RPMI7951 (cell line): ENCODE results near the gene MAP3K7. TPM values are rescaled to one million over a fixed set of nuclear protein-coding genes. Genes with fewer than 3 reads are reported as not detected.

Experiments used
- DNase-seq: peaks from one replicate; pipeline ENCODE4 v3.0.0-alpha.2; 2012; ENCODE audit warnings: low read depth
- total RNA-seq: library from RNA; depleted of rRNA; stranded (reverse); fragments of >200 nt; shearing (Covaris generic); gene quantifications from 2 replicates; pipeline ENCODE4 v1.2.3, GENCODE V29; 2014

MAP3K7 gene
- total RNA-seq, 1 experiment from 2014 or later, result 38.8 TPM

DNA sequence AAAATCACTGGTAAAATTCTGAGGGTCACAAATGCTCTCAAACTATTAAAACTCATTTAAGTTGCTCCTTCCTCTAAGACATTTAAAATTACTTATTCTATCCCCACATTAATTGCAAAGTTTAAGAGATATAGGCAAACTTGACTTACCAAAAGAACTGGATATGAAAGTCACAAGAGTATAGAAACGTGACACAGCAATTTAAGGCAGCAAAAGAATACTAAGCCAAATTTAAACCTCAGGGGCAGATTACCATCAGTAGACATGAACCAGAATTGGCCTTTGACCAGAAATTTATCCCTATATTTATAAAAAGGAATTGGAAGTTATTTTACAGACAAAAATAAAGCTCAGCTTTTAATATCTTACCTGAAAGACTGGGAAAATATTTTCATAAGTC lies 56.0 kb downstream of the MAP3K7 start:
- no peak for DNase-seq

- DNase-seq, result no peak
Measured at GRCh38 chr6:90525421-90525820, 61.5 kb downstream of the MAP3K7 start.

DNA sequence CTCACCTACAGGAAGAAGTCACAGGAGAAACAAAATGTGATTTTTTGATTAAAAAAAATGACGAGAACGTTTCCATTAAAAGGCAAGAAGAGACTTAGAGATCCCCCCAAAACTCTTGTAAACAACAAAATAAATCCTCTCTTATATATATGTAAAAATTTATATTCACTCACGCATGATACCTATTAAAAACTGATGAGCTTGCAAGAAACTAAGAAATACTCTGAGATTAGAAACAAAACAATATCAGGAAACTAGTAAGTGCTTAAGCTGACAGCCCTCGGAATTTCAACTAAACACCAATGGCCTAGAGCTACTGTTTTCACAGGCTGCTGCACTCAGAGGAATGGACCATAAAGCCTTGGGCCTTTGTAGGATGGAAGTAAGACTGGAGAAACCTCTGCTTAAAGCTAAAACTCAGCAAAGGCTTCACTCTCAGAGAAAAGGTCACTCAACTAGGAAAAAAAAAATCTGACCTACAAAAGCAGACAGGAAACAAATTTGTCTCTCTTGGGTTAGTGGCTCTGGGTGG lies 63.0 kb downstream of the MAP3K7 start:
- no peak for DNase-seq

DNA sequence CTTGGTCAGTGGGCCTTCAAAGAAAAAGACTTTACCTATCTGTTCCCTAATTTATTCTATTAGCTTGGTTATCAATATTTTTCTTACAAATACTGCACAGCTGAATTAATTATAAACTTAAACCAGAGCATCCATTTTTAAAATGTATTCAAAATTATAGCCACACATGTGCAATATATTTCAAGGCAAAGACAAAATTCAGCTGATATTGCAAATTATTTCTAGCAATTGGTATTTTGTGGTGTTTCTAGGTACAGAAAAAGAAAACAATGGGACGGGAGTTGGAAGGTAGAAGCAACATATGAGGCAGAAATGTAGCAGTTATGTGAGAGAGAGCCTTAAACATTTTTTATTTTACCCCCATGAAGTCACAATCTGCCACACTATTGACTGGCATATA lies 64.9 kb downstream of the MAP3K7 start:
- DNase-seq, result no peak

DNA sequence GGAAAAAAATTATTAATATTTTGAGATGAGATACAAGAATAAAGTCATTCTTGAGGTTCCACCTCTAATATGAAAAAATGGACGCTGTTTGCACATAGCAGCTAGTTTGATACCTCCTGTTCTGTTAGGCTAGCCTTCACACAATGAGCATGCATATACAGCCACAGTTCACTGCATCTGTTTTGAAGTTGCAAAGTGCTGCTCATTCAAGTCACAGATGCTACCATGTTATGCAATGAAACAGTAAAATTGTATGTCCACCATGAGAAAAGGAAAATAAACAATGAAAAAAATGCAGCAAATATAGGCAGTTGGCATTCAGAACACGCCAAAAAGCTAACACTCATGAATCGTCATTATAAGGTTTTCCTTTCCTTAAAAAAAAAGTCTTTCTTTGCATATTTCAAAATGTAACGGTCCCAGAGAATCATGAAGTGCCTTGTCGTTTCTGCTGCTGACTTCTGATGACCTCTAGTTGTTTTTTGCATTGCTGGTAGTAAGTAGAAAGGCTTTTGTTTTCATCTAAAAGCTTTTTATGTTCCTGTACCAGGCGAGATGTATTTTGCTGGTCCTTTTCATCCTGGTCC lies 70.7 kb downstream of the MAP3K7 start:
- no peak for DNase-seq

- no peak for DNase-seq
Measured at GRCh38 chr6:90514496-90514895, 72.4 kb downstream of the MAP3K7 start.

DNA sequence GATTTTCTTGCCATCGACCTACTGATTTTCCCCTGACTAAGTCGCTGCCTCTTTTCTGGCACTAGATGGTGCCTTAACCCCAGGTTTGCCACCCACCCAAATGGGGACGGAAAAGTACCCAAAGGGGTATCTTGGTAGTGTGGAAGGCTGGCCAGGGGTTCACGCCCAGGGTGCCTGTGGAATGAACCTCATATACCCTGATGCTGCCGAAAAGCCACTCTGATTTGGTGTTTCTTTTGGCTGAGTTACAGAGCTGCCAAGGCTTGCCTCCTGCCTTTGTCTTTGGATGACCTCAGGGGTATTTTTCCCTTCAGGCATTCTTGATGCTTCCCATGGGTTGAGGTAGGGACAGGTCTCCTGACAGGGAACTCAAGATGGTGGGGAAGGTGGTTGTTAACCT lies 78.1 kb downstream of the MAP3K7 start:
- DNase-seq, result no peak

DNA sequence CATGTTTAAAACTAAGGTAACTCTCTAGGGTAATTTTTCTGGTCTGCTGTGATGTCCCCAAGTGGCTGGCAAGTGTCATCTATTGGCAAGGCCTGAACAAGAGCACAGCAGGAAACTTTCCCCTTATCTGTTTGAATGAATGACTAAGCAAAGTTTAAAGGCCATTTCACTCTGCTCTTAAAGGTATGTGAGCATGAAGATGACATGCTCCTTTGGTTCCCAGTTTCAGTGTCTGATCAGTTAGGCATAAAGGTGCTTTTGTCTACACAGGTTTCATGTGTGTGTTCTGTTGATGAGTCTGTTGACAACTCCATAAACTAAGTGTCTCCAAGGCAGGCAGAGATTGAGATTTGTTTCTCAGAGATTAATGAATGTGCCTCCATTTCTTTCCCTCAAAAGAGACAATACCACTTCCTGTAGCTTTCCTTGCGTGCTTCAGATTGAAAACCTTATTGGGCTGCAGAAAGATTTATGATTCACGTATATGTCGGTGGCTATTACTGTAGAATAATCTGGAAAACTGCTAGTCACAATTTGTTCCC lies 83.9 kb downstream of the MAP3K7 start:
- DNase-seq, result peak; percentile 8

DNA sequence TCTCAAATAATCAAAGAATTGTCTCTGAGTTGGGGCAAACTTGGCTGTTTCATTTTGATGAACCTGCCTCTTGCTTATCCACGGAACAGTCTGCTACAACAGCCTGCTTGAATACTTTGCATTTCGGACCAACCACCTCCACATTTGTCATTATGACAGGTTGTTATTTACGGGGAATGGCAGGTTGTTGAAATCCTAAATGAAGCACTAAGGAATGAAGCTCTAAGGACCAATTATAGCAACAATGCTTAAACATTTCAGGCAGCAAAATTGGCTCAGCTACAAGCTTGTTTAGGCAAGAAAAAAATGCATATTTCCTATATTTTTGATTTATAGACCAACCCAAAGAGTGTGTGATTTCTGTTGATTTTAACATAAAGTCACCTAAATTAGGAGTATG lies 84.5 kb downstream of the MAP3K7 start:
- no peak for DNase-seq

- no peak for DNase-seq
Measured at GRCh38 chr6:90500458-90500857, 86.4 kb downstream of the MAP3K7 start.

DNA sequence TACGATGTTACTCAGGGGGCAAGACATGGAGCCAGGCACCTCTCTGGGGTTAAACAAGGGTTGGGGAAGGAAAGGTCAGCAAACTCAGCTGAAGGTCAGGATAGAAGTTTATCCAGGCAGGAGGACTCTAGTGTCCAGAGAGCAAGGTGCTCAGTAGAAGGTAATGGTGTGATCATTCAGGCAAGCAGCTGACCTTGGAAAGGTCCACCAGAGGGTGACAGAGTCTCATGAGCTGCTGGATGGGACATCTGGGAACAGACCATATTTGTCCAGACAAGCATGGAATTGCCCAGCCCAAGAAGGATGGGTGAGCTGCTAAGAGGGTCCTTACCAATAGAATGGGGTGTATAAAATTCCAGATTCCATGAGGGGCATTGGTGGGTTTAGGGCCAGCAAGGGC lies 89.5 kb downstream of the MAP3K7 start:
- peak; percentile 10 for DNase-seq

DNA sequence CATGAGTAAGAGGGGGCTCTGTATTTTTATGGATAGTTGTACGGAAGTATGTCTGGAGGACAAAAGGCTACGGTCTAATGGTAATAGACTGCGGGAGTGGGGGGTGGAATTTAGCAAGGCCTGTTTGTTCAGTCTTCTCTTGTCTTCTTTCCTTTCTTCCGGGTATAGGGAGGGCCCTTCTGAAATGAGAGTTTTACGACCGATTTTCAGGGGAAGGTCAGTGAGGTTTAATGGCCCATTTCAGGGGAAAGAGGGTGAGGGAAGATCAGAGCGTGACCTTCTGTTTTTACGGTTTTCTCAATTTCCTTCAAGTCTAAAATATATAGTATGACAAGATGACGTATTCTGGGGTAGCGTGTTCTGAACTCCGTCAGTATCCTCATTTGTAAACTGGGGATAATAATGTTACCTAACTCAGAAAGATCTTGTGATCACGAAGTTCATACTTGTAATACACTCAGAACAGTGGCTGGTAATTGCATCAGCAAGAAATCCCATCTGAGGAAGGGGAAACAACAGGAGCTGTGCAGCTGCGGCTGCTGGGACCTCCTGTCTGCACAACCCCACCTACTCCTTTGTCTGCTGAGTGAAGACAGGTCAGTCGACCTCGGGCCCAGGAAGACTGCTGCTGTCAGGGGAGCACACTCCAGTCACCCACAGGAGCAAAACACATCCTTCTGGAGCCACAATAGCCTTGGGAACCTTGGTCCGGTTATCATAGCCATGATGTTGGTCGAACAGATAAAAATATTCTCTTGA lies 90.4 kb downstream of the MAP3K7 start:
- no peak for DNase-seq

- DNase-seq, result no peak
Measured at GRCh38 chr6:90495216-90495817, 91.6 kb downstream of the MAP3K7 start.

- DNase-seq, result no peak
Measured at GRCh38 chr6:90494067-90494780, 92.6 kb downstream of the MAP3K7 start.

GRCh38 chr6:90493332-90493731 lies 93.5 kb downstream of the MAP3K7 start:
- DNase-seq, result peak; percentile 66

DNA sequence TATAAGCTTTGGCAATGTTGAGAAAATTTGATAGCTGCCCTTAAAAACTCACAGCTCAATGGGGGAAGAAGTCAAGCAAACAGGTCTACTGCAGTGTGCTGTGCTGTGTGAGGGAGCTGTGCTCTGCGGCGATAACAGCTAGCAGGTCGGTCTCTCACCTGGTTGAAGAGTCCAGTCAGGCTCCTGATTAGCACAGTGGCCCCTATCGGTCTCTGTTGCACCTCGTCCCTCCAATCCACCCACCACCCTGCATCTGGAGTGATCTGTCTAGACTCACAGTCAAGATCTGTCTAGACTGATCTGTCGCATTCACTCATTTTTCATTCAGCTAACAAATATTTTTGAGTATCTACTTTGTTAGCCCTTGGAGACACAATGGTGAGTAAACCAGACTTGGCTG lies 94.1 kb downstream of the MAP3K7 start:
- no peak for DNase-seq

DNA sequence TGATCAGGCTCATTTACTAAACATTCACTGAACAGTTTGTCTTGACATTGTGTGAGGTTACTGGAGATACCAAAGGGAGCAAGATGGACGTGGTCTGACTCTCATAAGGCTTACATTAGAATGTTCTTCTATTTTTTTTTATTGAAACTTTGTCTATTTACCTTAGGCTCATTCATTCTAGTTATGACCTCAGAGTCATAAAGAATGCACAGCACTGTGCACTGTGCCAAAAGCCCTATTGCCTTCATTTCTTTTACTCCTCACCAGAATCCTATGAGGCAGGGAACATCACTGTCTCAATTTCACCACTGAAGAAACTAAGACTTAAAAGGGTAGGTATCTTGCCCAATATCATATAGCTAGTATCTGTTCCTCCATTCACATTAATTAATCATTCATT lies 94.5 kb downstream of the MAP3K7 start:
- DNase-seq, result no peak

DNA sequence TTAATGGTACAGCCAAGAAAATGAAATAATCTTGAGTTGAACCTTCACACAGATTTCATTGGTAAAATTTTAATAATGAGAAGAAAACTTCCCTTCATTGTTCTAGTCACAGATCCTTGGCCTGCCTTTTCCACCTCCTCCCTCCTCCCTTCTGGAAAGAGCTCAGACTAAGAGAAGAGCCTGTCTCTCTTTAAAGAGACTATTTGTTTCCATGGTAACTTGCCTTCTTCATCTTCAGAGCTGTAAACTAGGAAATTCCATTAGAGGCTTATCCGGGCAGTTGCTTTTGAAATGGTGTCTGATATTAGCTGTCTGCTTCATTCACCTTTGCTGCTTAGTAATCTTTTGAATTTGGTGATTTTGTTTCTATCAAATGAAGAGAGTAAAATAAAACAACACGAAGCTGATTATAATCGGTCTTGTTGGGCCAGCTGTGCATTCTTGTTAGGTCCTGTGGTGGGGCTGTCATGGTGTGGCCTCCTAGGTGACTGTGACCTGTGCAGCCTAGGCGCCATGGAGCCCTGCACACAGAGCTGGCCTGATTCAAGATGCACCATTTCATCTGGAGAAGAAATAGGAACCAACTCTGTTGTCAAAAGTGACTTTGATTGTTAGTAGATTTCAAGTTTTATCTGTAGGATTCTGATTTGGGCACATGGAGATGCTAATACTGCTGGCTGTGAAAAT lies 96.7 kb downstream of the MAP3K7 start:
- no peak for DNase-seq

GRCh38 chr6:90488816-90489215 lies 98.1 kb downstream of the MAP3K7 start:
- DNase-seq, result no peak

- no peak for DNase-seq
Measured at GRCh38 chr6:90485635-90486277, 101.1 kb downstream of the MAP3K7 start.

DNA sequence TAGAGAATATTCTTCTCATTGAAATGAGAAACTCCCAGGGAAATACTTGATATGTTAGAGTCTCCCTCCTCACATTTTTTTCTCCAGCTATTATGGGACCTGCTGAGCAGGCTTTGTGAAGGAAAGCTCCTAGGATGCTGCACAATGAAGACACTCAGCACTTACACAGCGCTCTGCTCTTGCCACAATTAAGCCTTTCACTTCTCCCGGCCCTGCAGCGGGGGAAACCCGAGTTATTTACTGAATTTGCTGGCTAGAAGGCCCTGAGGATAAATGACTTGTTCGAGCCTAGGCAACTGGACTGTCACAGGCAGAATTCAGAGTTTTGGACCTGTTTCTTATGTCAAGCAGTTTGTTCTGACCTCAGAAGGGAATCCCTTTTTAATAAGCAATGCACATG lies 102.0 kb downstream of the MAP3K7 start:
- peak; percentile 38 for DNase-seq
